Stimulated activated CD8-positive, alpha-beta memory T cell treated with anti-CD3 and anti-CD28 coated beads, Interleukin-4, amount 100 ng/mL, for 1 hour (primary cell): ENCODE data around the gene IGSF6.
"Not testable (repeated sequence)": the region's sequence is repeated elsewhere in the genome, so short reads cannot be mapped to it uniquely, and the experiment has no call there.

ENCODE experiments used
- DNase-seq, 2 donors: peaks; one replicate each; pipeline ENCODE4 v3.0.0-alpha.2; 2020; ENCODE audit warnings: low read depth in 2 of 2, low spot score in 1 of 2

IGSF6 gene

DNA sequence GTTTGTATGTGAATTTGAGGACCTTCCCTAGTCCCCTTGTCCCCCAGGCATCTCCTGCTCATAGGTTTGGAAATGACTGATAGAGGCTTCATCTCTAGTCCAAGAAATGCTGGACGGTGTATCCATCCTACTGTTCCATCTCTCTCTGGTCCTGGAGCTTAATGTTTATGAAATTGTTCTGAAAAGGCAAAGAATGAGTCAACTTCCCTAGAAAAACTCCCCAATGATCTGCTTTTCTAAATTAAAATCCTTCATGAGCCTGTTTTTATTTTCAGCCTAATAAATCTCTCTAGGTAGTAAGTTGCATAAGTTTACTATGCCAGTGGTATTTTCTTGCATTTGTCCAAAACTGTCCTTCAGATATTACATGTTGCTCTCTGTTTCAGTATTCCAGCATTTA is 2.1 kb upstream of the IGSF6 start:
- no peak for DNase-seq

DNA sequence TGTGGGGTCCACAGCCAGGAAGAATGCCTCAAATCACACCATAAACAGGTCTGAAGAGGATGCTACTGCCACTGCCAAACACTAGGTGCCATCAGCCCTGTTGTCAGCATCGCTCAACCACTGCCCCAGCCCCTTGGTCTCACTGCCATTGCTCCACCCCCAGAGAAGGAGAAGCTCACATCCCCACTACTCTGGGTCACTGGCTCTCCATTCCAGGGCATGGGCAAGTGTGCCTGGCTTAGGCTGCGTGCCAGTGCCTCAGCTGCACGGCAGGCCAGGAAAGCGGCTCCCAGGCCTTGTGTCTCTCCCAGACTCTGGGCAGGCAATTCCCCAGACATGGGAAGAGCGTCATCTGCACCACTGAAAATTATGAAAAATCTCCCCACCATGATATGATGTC is 1.2 kb upstream of the IGSF6 start:
- no peak for DNase-seq

DNA sequence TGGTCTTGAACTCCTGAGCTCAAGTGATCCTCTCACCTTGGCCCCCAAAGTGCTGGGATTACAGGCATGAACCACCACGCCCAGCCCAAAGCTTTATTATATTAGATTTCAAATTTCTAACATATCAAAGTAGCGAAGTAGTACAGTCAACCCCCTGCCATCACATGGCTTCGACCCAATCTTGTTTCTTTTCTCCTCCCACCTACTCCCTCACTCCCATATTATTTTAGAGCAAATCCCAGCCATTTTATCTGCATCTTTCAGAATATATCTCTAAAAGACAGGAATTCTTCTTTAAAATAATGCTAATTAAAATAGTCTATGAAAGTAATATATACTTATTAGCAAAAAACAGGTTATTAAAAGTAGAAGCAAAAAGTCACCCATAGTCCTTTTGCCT is 893 bp downstream of the IGSF6 start:
- DNase-seq = no peak

- no peak for DNase-seq
These were observed 1.9 kb downstream of the IGSF6 start for GRCh38 chr16:21650521-21650920.

DNA sequence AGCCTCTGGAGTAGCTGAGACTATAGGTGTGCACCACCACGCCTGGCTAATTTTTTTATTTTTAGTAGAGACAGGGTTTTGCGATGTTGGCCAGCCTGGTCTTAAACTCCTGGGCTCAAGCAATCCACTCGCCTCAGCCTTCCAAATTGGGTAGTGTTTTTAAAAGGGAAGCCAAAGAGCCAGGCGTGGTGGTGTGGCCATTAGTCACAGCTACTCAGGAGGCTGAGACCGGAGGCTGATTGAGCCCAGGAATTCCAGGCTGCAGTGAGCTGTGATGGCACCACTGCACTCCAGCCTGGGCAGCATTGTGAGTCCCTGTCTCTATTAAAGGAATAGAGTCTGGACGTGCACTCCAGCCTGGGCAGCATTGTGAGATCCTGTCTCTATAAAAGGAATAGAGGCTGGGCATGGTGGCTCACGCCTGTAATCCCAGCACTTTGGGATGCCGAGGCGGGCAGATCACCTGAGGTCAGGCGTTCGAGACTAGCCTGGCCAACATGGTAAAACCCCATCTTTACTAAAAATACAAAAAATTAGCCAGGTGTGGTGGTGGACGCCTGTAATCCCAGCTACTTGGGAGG is 2.5 kb downstream of the IGSF6 start:
- not testable (repeated sequence) for DNase-seq

GRCh38 chr16:21647562-21648164 is 4.7 kb downstream of the IGSF6 start:
- no peak for DNase-seq

- peak in 1 of 2 donors; percentile 41 for DNase-seq
These were observed 5.5 kb downstream of the IGSF6 start for GRCh38 chr16:21646721-21647561.

- DNase-seq = no peak
These were observed 6.3 kb downstream of the IGSF6 start for GRCh38 chr16:21646091-21646490.

- no peak for DNase-seq
These were observed 7.1 kb downstream of the IGSF6 start for GRCh38 chr16:21645261-21645721.

DNA sequence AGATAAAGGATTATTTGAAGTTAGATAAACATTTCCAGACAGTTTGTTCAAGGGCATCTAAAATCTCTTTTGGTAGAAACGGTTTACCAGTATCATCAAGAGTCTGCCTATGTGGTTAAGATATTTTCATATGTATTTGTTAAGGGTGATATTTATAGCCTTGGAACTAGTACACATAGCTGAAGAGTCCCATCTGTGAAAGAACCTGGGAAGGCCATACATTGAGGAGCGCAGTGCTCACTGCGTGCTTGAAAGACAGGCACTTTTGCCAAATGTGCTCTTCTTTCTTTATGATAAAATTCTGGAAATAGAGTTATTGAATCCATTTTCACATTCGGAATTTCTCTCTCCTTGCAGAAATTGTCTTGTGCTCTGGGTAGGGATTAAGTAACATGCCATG is 7.7 kb downstream of the IGSF6 start:
- DNase-seq = no peak

- no peak for DNase-seq
These were observed 8.6 kb downstream of the IGSF6 start for GRCh38 chr16:21643785-21644184.

DNA sequence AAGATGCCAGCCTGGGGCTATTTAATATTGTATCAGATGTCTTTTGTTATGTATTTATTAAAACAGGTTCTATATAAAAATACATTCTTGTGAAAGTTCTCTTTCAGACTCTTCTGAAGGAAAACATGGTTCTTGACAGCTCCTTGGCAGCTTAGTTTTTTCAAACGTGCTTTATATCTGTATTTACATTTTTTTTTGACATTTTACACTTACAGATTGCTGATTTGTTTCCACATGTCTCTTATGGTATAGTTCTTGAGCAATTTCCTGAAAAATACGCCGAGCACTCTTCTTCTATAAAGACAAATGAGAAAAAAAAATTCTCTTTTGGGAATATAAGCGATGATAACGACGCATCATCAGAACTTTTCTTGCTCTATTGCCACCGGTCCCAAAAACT is 9.5 kb downstream of the IGSF6 start:
- DNase-seq = no peak

DNA sequence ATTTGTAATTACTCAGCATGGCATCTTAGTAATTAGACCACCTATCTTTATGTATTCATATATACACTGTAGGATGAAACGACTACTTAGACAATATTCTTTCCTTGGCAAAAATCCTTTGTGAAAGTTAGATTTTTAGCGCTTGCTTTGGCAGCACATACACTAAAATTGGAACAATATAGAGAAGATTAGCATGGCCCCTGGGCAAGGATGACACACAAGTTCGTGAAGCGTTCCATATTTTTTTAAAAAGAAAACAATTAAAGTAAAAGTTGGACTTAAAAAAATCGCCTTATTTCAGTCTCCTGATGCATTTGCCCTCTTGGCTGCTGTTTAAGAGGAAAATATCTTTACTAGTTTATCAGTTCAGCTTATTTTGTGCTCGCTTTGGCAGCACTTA is 10.5 kb downstream of the IGSF6 start:
- DNase-seq = no peak

GRCh38 chr16:21639493-21639892 is 12.9 kb downstream of the IGSF6 start:
- no peak for DNase-seq

DNA sequence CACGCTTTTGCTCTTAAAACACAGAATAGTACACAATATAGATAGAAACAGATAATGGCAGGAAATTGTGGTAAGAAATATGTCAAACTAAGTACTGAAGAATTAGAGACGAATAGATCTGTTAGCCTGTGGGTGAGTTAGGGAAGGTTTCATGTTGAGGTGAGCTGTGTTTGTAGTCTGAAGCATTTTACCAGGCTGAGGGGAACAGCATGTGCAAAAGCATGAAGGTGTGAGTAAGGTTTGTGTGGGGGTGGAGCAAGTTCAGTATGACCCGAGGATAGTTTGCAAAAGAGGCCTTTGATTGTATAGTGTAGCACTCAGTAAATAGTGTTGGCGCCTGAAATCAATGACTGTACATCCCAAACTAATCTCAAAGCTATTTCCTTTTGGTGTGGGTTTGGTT is 13.8 kb downstream of the IGSF6 start:
- no peak for DNase-seq

GRCh38 chr16:21637032-21637968 is 15.1 kb downstream of the IGSF6 start:
- no peak for DNase-seq

- DNase-seq = not testable (repeated sequence)
These were observed 16.7 kb downstream of the IGSF6 start for GRCh38 chr16:21635694-21636093.

DNA sequence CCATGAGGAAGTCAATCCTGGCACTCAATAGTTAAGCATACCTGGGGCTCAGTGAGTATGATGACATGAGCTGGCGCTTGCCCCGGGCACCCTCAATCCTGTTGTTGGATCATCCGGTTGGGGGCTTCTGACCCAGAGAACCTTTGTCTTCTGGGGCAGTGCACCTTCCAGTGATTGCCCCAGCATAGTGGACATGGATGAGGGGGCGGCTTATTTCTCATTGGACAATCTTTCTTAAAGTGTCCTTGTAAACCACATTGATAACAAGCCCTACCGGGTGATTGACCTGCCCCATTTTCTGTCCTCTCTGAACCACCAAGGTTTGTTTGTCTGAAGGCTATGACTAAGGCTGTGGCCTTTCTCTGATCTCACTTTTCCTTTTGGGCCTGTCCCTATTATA is 18.2 kb downstream of the IGSF6 start:
- DNase-seq = no peak

GRCh38 chr16:21631951-21632575 is 20.3 kb downstream of the IGSF6 start:
- not testable (repeated sequence) for DNase-seq

DNA sequence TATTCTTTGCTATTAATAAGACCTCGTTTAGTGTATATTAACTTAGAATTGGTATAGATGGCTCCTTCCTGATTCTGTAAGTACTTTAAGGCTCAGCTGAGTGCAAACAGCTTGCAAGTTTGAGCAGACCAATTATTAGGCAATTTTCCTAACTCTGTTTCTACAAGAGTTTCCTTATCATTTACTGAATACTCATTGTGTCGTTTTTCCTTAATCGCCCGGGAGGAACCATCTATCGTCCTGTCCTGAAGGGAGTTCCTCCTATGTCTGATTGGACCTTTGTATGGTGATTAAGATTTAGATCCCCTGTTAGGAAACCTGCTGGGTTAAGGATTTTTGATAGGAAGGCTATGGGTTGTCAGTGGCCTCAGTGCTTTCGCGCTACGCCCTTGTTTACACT is 21.0 kb downstream of the IGSF6 start:
- DNase-seq = not testable (repeated sequence)

DNA sequence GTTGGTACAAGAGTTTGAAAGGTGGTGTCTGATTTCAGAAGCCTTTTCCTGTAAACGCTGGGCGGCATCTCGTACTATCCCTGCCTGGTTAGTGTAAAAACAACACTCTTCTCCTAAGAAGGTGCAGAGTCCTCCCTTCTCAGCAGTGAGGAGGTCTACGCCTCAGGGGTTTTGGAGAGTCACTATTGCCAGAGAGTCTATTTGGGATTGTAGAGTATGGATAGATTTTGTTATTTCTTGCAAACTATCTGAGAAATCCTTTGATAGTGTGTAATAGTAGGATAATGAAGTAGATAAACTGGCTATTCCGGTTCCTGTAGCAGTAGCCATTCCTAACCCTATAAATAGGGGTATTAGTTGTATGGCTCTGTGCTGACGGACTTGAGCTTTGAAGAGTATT is 21.5 kb downstream of the IGSF6 start:
- not testable (repeated sequence) for DNase-seq
